Mucosa of gallbladder (tissue), 1 donor: Measurements from ENCODE around the gene ZNF334. TPM values are rescaled to one million over a fixed set of nuclear protein-coding genes. Genes with fewer than 3 reads are reported as not detected.

Experiments used
- DNase-seq: peaks from one replicate; pipeline ENCODE4 v3.0.0-alpha.2; 2020; ENCODE audit warnings: low spot score
- total RNA-seq: library from RNA; stranded (reverse); gene quantifications from one replicate; pipeline ENCODE4 v1.2.1, GENCODE V29; 2021
- donor health status: DM: no; HTN: no; CAD: no.

Gene ZNF334
- total RNA-seq, 1 donor from 2014 or later: 7.7 TPM

GRCh38 chr20:46487628-46488027 lies 25.7 kb downstream of the ZNF334 start:
- no peak for DNase-seq

- no peak for DNase-seq
Measured at GRCh38 chr20:46485431-46485830, 27.9 kb downstream of the ZNF334 start.

GRCh38 chr20:46484954-46485353 lies 28.4 kb downstream of the ZNF334 start:
- DNase-seq: no peak

- no peak for DNase-seq
Measured at GRCh38 chr20:46483879-46484278, 29.5 kb downstream of the ZNF334 start.

GRCh38 chr20:46482864-46483263 lies 30.5 kb downstream of the ZNF334 start:
- DNase-seq: no peak

- DNase-seq: no peak
Measured at GRCh38 chr20:46477640-46478039, 35.7 kb downstream of the ZNF334 start.

GRCh38 chr20:46477225-46477624 lies 36.1 kb downstream of the ZNF334 start:
- DNase-seq: no peak

- DNase-seq: no peak
Measured at GRCh38 chr20:46468508-46468907, 44.9 kb downstream of the ZNF334 start.

GRCh38 chr20:46464451-46464850 lies 48.9 kb downstream of the ZNF334 start:
- no peak for DNase-seq

GRCh38 chr20:46463852-46464251 lies 49.5 kb downstream of the ZNF334 start:
- no peak for DNase-seq

GRCh38 chr20:46461808-46462207 lies 51.6 kb downstream of the ZNF334 start:
- no peak for DNase-seq

GRCh38 chr20:46458866-46459750 lies 54.3 kb downstream of the ZNF334 start:
- DNase-seq: peak; percentile 71

GRCh38 chr20:46456255-46457028 lies 56.9 kb downstream of the ZNF334 start:
- no peak for DNase-seq

GRCh38 chr20:46455729-46456128 lies 57.6 kb downstream of the ZNF334 start:
- DNase-seq: no peak

Other genes starting within 250 kb of the ZNF334 start
- 0.09 TPM for gene CDH22, start 205.1 kb downstream of the ZNF334 start, total RNA-seq
- 33.3 TPM for gene ELMO2, start 106.9 kb downstream of the ZNF334 start, total RNA-seq
- gene OCSTAMP, start 37.1 kb upstream of the ZNF334 start, total RNA-seq: not detected
- gene SLC13A3, start 137.9 kb upstream of the ZNF334 start, total RNA-seq: 1.5 TPM
- 9.6 TPM for gene TP53RK, start 175.9 kb upstream of the ZNF334 start, total RNA-seq
- gene SLC2A10, start 196.1 kb upstream of the ZNF334 start, total RNA-seq: 21.8 TPM